ENCODE data around the gene METTL17.

GRCh38 chr14:21042918-21043317 lies 53.1 kb downstream of the METTL17 start:
- TF ChIP-seq FOXM1 (IDR thresholded peaks at IDR 0.05; ENCODE audit: low read depth), result no peak
- no peak for TF ChIP-seq FOXM1 (CRISPR knock-in tag; IDR thresholded peaks at IDR 0.05; ENCODE audit: low read depth)
- TF ChIP-seq ZZZ3 (IDR thresholded peaks at IDR 0.05), result no peak
- no peak for TF ChIP-seq FOXK2 (conservative IDR thresholded peaks at IDR 0.05 in 1 of 2, IDR thresholded peaks at IDR 0.05 in 1 of 2; ENCODE audit: low read depth in 2 of 2)
- no peak for TF ChIP-seq ZFP1 (CRISPR knock-in tag; IDR thresholded peaks at IDR 0.05)
- no peak for TF ChIP-seq POLR2B (IDR thresholded peaks at IDR 0.05; ENCODE audit: low read depth, partially characterized antibody)

All from K562 (cell line).